HUDEP-2 (cell line): ENCODE measurements around the gene CABP4.

ENCODE experiments used
- DNase-seq, 76 experiments: peaks; one replicate each; lab custom pipeline; 2025; ENCODE audit not compliant: unreplicated experiment in 76 of 76; lab: John Stamatoyannopoulos, UW

CABP4 gene

GRCh38 chr11:67434395-67434881, 20.7 kb upstream of the CABP4 start:
- no peak for DNase-seq

GRCh38 chr11:67435031-67435726, 20.0 kb upstream of the CABP4 start:
- DNase-seq = no peak

- DNase-seq = no peak
Observed at GRCh38 chr11:67435727-67436458, 19.3 kb upstream of the CABP4 start.

- DNase-seq = no peak
Observed at GRCh38 chr11:67436459-67437081, 18.6 kb upstream of the CABP4 start.

- no peak for DNase-seq
Observed at GRCh38 chr11:67437082-67437808, 17.9 kb upstream of the CABP4 start, which contains the start of gene PTPRCAP. Gene PTPRCAP, minus strand, starts transcription at chr11:67437682. Its CDS starts 63 bp downstream, at chr11:67437619.

GRCh38 chr11:67437809-67438157, 17.4 kb upstream of the CABP4 start:
- no peak for DNase-seq

- no peak for DNase-seq
Observed at GRCh38 chr11:67438158-67438902, 16.8 kb upstream of the CABP4 start.

- DNase-seq = peak in 36 of 76 experiments; percentile 4 to 56 (median 28)
Observed at GRCh38 chr11:67439321-67440228, 15.6 kb upstream of the CABP4 start.

- no peak for DNase-seq
Observed at GRCh38 chr11:67440229-67441097, 14.7 kb upstream of the CABP4 start.

- DNase-seq = peak in 1 of 76 experiments; percentile 10
Observed at GRCh38 chr11:67441098-67441563, 14.0 kb upstream of the CABP4 start.

- no peak for DNase-seq
Observed at GRCh38 chr11:67441731-67442351, 13.3 kb upstream of the CABP4 start.

- no peak for DNase-seq
Observed at GRCh38 chr11:67442504-67443404, 12.4 kb upstream of the CABP4 start.

GRCh38 chr11:67445515-67445914, 9.6 kb upstream of the CABP4 start:
- DNase-seq = no peak

- DNase-seq = no peak
Observed at GRCh38 chr11:67448220-67448609, 6.9 kb upstream of the CABP4 start.

- DNase-seq = no peak
Observed at GRCh38 chr11:67449116-67449844, 5.9 kb upstream of the CABP4 start.
